ENCODE results near the gene KRTAP4-1. TPM values are rescaled to one million over a fixed set of nuclear protein-coding genes. Genes with fewer than 3 reads are reported as not detected.

Gene KRTAP4-1
- total and polyA plus RNA-seq, 12 donors: not detected

DNA sequence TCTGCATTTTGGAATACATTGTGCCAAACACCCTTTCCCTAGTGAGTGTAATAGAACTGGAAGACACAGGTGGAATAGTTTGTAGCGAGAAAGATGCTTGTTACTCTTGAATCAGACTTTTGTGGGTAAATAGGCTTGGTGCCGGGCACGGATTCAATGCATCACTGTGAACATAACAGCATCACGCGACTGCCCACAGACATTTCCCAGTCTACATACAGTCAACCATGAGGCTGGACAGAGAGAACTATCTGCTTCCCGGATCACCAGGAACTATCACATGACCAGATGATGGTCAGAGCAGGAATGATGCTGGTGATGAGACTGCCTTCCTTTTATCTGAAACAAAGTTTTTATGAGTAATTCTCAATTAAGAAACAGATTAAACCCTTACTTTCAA lies 41.3 kb upstream of the KRTAP4-1 start:
- ATAC-seq: no peak
- no peaks in the 10 kb centered on the region for H3K4me1 ChIP-seq
- TF ChIP-seq, protein P1, sequence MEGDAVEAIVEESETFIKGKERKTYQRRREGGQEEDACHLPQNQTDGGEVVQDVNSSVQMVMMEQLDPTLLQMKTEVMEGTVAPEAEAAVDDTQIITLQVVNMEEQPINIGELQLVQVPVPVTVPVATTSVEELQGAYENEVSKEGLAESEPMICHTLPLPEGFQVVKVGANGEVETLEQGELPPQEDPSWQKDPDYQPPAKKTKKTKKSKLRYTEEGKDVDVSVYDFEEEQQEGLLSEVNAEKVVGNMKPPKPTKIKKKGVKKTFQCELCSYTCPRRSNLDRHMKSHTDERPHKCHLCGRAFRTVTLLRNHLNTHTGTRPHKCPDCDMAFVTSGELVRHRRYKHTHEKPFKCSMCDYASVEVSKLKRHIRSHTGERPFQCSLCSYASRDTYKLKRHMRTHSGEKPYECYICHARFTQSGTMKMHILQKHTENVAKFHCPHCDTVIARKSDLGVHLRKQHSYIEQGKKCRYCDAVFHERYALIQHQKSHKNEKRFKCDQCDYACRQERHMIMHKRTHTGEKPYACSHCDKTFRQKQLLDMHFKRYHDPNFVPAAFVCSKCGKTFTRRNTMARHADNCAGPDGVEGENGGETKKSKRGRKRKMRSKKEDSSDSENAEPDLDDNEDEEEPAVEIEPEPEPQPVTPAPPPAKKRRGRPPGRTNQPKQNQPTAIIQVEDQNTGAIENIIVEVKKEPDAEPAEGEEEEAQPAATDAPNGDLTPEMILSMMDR (IDR thresholded peaks at IDR 0.05): no peak

DNA sequence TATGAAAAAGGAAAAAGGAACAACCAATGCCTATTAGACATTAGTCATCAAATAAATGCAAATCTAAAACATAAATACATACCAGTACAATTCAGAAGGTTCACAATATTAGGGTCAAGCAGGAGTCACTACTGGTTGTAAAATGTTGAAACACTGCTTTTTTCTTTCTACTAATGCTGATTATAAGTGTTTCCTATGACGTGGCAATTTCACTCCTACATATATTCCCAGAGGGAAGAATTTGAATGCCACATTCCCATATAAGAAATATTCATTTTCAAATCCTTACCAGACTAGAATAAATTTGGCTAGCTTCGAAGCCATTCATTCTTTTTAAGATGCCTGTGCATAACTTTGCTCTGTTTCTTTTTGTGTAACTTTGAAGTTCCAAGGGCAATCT lies 39.1 kb upstream of the KRTAP4-1 start:
- Histone ChIP-seq H3K4me1 (no peaks in the 10 kb centered on the region), H3K27me3 (peaks cover 0 to 20% (median 0%) of the 10 kb centered on the region in 7 donors), H3K27ac (no peak overlapping the region), H3K4me3 (no peak overlapping the region), H3K9me3 (peaks cover 0 to 13% (median 0%) of the 10 kb centered on the region in 11 donors), H3K36me3 (no peaks in the 10 kb centered on the region)
- intact Hi-C loops (cut with DNase I): loop anchor here in 1 of 10 donors (10.0 kb wide), 1 partner anchor 59 kb away; the partner anchor contains the start of genes KRTAP4-3 and KRTAP4-4
- DNase-seq: no peak
- no peak for ATAC-seq
- 62 to 64% methylated on average over 2 of the region's 2 CpGs for WGBS, 2 donors
- TF ChIP-seq, protein P1 (IDR thresholded peaks at IDR 0.05): no peak

More for the DNA sequence above, 41.3 kb upstream of the KRTAP4-1 start:
- WGBS, 2 donors: 90 to 92% methylated on average over 6 of the region's 6 CpGs
- no peak for DNase-seq
- Histone ChIP-seq H3K4me3 (no peak overlapping the region), H3K27ac (no peak overlapping the region), H3K9me3 (no peaks in the 10 kb centered on the region), H3K36me3 (no peaks in the 10 kb centered on the region), H3K27me3 (peaks cover 0 to 24% (median 4%) of the 10 kb centered on the region in 7 donors)
- intact Hi-C loops (cut with DNase I): loop anchor here in 1 of 10 donors (10.0 kb wide), 1 partner anchor 61 kb away; the partner anchor contains the start of genes KRTAP4-3 and KRTAP4-4

DNA sequence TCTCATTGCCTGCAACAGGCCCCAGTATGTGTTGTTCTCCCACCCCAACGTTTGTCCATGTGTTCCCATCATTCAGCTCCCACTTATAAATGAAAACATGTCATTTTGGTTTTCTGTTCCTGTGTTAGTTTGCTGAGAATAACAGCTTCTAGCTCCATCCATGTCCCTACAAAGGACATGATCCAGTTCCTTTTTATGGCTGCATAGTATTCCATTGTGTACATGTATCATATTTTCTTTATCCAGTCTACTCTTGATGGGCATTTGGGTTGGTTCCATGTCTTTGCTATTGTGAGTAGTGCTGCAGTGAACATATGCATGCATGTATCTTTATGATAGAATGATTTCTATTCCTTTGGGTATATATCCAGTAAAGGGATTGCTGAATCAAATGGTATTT lies 31.0 kb upstream of the KRTAP4-1 start:
- TF ChIP-seq, protein P1 (IDR thresholded peaks at IDR 0.05): no peak
- H3K9me3 ChIP-seq: peaks cover 0 to 13% (median 0%) of the 10 kb centered on the region in 11 donors
- DNase-seq (no peak), ATAC-seq (no peak)
- H3K36me3 ChIP-seq: no peaks in the 10 kb centered on the region
- peaks cover 0 to 48% (median 27%) of the 10 kb centered on the region in 7 donors for H3K27me3 ChIP-seq
- H3K27ac ChIP-seq: no peak overlapping the region
- intact Hi-C loops (cut with DNase I): no loop called here
- H3K4me3 ChIP-seq: no peak overlapping the region
- H3K4me1 ChIP-seq: no peaks in the 10 kb centered on the region
- WGBS, 2 donors: 53 to 64% methylated on average over 1 of the region's 1 CpG

- 72 to 77% methylated on average over 7 of the region's 7 CpGs for WGBS, 2 donors
- peaks cover 0 to 64% (median 41%) of the 10 kb centered on the region in 7 donors for H3K27me3 ChIP-seq
Measured at GRCh38 chr17:41212524-41213169, 27.9 kb upstream of the KRTAP4-1 start.

More at GRCh38 chr17:41212524-41213169, 27.9 kb upstream of the KRTAP4-1 start:
- no peak overlapping the region for H3K4me3 ChIP-seq
- DNase-seq: no peak
- no peaks in the 10 kb centered on the region for H3K9me3 ChIP-seq
- no peak for ATAC-seq
- TF ChIP-seq, protein P1 (IDR thresholded peaks at IDR 0.05): no peak
- intact Hi-C loops (cut with DNase I): no loop called here
- H3K4me1 ChIP-seq: no peaks in the 10 kb centered on the region
- H3K27ac ChIP-seq: no peak overlapping the region
- H3K36me3 ChIP-seq: no peaks in the 10 kb centered on the region

All from heart right ventricle (tissue), 16 donors.